Stimulated activated CD4-positive, alpha-beta T cell treated with anti-CD3 and anti-CD28 coated beads, Interleukin-4, amount 100 ng/mL, for 4 hours (primary cell): Measurements from ENCODE around the gene PHACTR3.
A peak's percentile ranks its signal among the peaks of the same experiment; 100 is the strongest.

ENCODE experiments used
- DNase-seq, 2 experiments: peaks; one replicate each; pipeline ENCODE4 v3.0.0-alpha.2; 2020

The PHACTR3 gene

GRCh38 chr20:59782986-59783640 lies 178.8 kb downstream of the PHACTR3 start:
- DNase-seq, result peak in 1 of 2 experiments; percentile 13

GRCh38 chr20:59783641-59784010 lies 179.3 kb downstream of the PHACTR3 start:
- DNase-seq, result no peak

GRCh38 chr20:59784365-59784764 lies 180.0 kb downstream of the PHACTR3 start:
- DNase-seq, result no peak

GRCh38 chr20:59784791-59785668 lies 180.7 kb downstream of the PHACTR3 start:
- no peak for DNase-seq

GRCh38 chr20:59785669-59785959 lies 181.3 kb downstream of the PHACTR3 start:
- no peak for DNase-seq

- DNase-seq, result no peak
Measured at GRCh38 chr20:59785986-59786795, 181.9 kb downstream of the PHACTR3 start.

GRCh38 chr20:59786801-59787537 lies 182.6 kb downstream of the PHACTR3 start:
- no peak for DNase-seq

GRCh38 chr20:59787538-59787890 lies 183.2 kb downstream of the PHACTR3 start:
- DNase-seq, result no peak

- no peak for DNase-seq
Measured at GRCh38 chr20:59788196-59788735, 183.9 kb downstream of the PHACTR3 start.

GRCh38 chr20:59788811-59789397 lies 184.6 kb downstream of the PHACTR3 start:
- no peak for DNase-seq

GRCh38 chr20:59789686-59790085 lies 185.3 kb downstream of the PHACTR3 start:
- DNase-seq, result no peak

GRCh38 chr20:59790346-59790745 lies 186.0 kb downstream of the PHACTR3 start:
- no peak for DNase-seq

- no peak for DNase-seq
Measured at GRCh38 chr20:59792300-59792699, 188.0 kb downstream of the PHACTR3 start.

- DNase-seq, result no peak
Measured at GRCh38 chr20:59794555-59794954, 190.2 kb downstream of the PHACTR3 start.

- DNase-seq, result no peak
Measured at GRCh38 chr20:59800309-59800708, 196.0 kb downstream of the PHACTR3 start.

- no peak for DNase-seq
Measured at GRCh38 chr20:59802018-59802417, 197.7 kb downstream of the PHACTR3 start.

- DNase-seq, result no peak
Measured at GRCh38 chr20:59802471-59803221, 198.3 kb downstream of the PHACTR3 start.

- no peak for DNase-seq
Measured at GRCh38 chr20:59804347-59804746, 200.0 kb downstream of the PHACTR3 start.

GRCh38 chr20:59804871-59805665 lies 200.7 kb downstream of the PHACTR3 start:
- DNase-seq, result no peak

- no peak for DNase-seq
Measured at GRCh38 chr20:59805786-59806577, 201.6 kb downstream of the PHACTR3 start.
